Measurements from ENCODE around the gene C2CD2L. TPM values are rescaled to one million over a fixed set of nuclear protein-coding genes. Genes with fewer than 3 reads are reported as not detected.

C2CD2L gene
- total RNA-seq, 1 experiment from 2014 or later: 13.5 TPM

GRCh38 chr11:119144825-119145486 lies 37.8 kb downstream of the C2CD2L start:
- no peaks in the 10 kb centered on the region for H3K36me3 Mint-ChIP-seq (ENCODE audit: insufficient read depth, unreplicated experiment)
- H3K27ac Mint-ChIP-seq (ENCODE audit: low read depth, unreplicated experiment): no peak overlapping the region
- H3K4me1 Mint-ChIP-seq (ENCODE audit: insufficient read depth, unreplicated experiment): no peaks in the 10 kb centered on the region
- no peak overlapping the region for H3K4me3 Mint-ChIP-seq (ENCODE audit: unreplicated experiment)
- H3K27me3 Mint-ChIP-seq (ENCODE audit: insufficient read depth, unreplicated experiment): peaks cover 16% of the 10 kb centered on the region
- no TSS peak for BruUV-seq (replicated peaks)
- H3K9me3 Mint-ChIP-seq (ENCODE audit: unreplicated experiment): no peaks in the 10 kb centered on the region
- CTCF ChIA-PET: interaction anchor here (0.7 to 4.5 kb wide), 25 partner anchors 10 to 319 kb away, joined by 3 to 43 read pairs (median 4); partner anchors contain the start of genes C2CD2L and CBL
- POLR2A ChIA-PET: interaction anchor here (0.6 to 1.4 kb wide), 4 partner anchors 21 to 410 kb away, joined by 3 to 6 read pairs (median 3); partner anchors contain the start of gene HINFP
- DNase-seq (ENCODE audit: unreplicated experiment): peak; percentile 72
- peak; percentile 65 for TF ChIP-seq CTCF (IDR thresholded peaks at IDR 0.05; ENCODE audit: unreplicated experiment)
- intact Hi-C loops (cut with micrococcal nuclease): loop anchor here (1.0 to 2.0 kb wide), 2 partner anchors 52 to 178 kb away; no protein-coding TSS in a partner anchor

GRCh38 chr11:119145551-119145950 lies 38.4 kb downstream of the C2CD2L start:
- Mint-ChIP-seq H3K27ac (ENCODE audit: low read depth, unreplicated experiment) (no peak overlapping the region), H3K4me1 (ENCODE audit: insufficient read depth, unreplicated experiment) (no peaks in the 10 kb centered on the region), H3K36me3 (ENCODE audit: insufficient read depth, unreplicated experiment) (no peaks in the 10 kb centered on the region), H3K9me3 (ENCODE audit: unreplicated experiment) (no peaks in the 10 kb centered on the region), H3K4me3 (ENCODE audit: unreplicated experiment) (no peak overlapping the region), H3K27me3 (ENCODE audit: insufficient read depth, unreplicated experiment) (peaks cover 16% of the 10 kb centered on the region)
- intact Hi-C loops (cut with micrococcal nuclease): loop anchor here (1.0 to 2.0 kb wide), 2 partner anchors 52 to 177 kb away; no protein-coding TSS in a partner anchor
- BruUV-seq (replicated peaks): no TSS peak
- DNase-seq (ENCODE audit: unreplicated experiment): no peak
- CTCF ChIA-PET: interaction anchor here (0.7 to 4.5 kb wide), 23 partner anchors 9 to 318 kb away, joined by 3 to 43 read pairs (median 4); partner anchors contain the start of genes C2CD2L and CBL
- TF ChIP-seq CTCF (IDR thresholded peaks at IDR 0.05; ENCODE audit: unreplicated experiment): no peak
- POLR2A ChIA-PET: interaction anchor here (0.6 to 1.9 kb wide), 5 partner anchors 10 to 411 kb away, joined by 3 to 6 read pairs (median 3); partner anchors contain the start of gene HINFP

GRCh38 chr11:119147604-119148333 lies 40.6 kb downstream of the C2CD2L start:
- Mint-ChIP-seq H3K27me3 (ENCODE audit: insufficient read depth, unreplicated experiment) (peaks cover 16% of the 10 kb centered on the region), H3K27ac (ENCODE audit: low read depth, unreplicated experiment) (no peak overlapping the region), H3K4me3 (ENCODE audit: unreplicated experiment) (peak overlapping the region; percentile 67), H3K4me1 (ENCODE audit: insufficient read depth, unreplicated experiment) (no peaks in the 10 kb centered on the region), H3K36me3 (ENCODE audit: insufficient read depth, unreplicated experiment) (no peaks in the 10 kb centered on the region), H3K9me3 (ENCODE audit: unreplicated experiment) (no peaks in the 10 kb centered on the region)
- POLR2A ChIA-PET: interaction anchor here (0.8 to 1.9 kb wide), 3 partner anchors 8 to 80 kb away, joined by 4 read pairs; partner anchors contain the start of gene VPS11
- no peak for TF ChIP-seq CTCF (IDR thresholded peaks at IDR 0.05; ENCODE audit: unreplicated experiment)
- no peak for DNase-seq (ENCODE audit: unreplicated experiment)
- intact Hi-C loops (cut with micrococcal nuclease): no loop called here
- BruUV-seq (replicated peaks): no TSS peak
- CTCF ChIA-PET: interaction anchor here (0.6 to 2.4 kb wide), 7 partner anchors 12 to 55 kb away, joined by 3 to 10 read pairs (median 3); no protein-coding TSS in a partner anchor

- Mint-ChIP-seq H3K9me3 (ENCODE audit: unreplicated experiment) (no peaks in the 10 kb centered on the region), H3K4me1 (ENCODE audit: insufficient read depth, unreplicated experiment) (no peaks in the 10 kb centered on the region), H3K27ac (ENCODE audit: low read depth, unreplicated experiment) (no peak overlapping the region), H3K4me3 (ENCODE audit: unreplicated experiment) (peak overlapping the region; percentile 67), H3K36me3 (ENCODE audit: insufficient read depth, unreplicated experiment) (no peaks in the 10 kb centered on the region), H3K27me3 (ENCODE audit: insufficient read depth, unreplicated experiment) (peaks cover 16% of the 10 kb centered on the region)
- BruUV-seq (replicated peaks): no TSS peak
- POLR2A ChIA-PET: interaction anchor here (1.2 kb wide), 1 partner anchor 55 kb away, joined by 4 read pairs; no protein-coding TSS in a partner anchor
- no peak for DNase-seq (ENCODE audit: unreplicated experiment)
- no peak for TF ChIP-seq CTCF (IDR thresholded peaks at IDR 0.05; ENCODE audit: unreplicated experiment)
- intact Hi-C loops (cut with micrococcal nuclease): no loop called here
- CTCF ChIA-PET: interaction anchor here (0.6 to 2.4 kb wide), 3 partner anchors 16 to 48 kb away, joined by 3 to 10 read pairs (median 3); no protein-coding TSS in a partner anchor
These were observed 41.5 kb downstream of the C2CD2L start for GRCh38 chr11:119148720-119149017.

All from MCF 10A (cell line).